Stimulated activated CD4-positive, alpha-beta T cell treated with anti-CD3 and anti-CD28 coated beads, Interleukin-1b, Interleukin-23, amount 100 ng/mL, for 1 hour (primary cell): ENCODE measurements around the gene RELN.

Source experiments
- DNase-seq, 2 donors: peaks; one replicate each; pipeline ENCODE4 v3.0.0-alpha.2; 2020; ENCODE audit warnings: low read depth in 2 of 2

Gene RELN

DNA sequence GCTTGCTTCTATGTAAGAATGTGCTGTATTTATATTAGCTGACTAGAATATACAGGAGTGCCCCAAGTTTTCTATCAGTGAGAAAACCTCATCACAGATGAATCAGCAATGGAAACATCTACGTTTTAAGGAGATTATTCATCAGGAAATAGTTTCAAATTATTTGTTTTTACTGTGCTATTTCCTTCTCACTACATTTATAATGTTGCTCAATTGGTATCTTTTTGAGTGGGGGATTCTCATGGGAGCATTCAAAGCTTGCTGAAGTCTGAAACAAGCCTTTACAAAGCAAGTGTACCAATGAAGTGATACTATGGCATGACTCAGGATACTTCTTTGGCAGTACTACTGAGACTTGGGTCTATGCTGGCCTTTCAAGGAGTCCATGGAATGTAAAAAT, 352.4 kb downstream of the RELN start:
- DNase-seq = no peak

DNA sequence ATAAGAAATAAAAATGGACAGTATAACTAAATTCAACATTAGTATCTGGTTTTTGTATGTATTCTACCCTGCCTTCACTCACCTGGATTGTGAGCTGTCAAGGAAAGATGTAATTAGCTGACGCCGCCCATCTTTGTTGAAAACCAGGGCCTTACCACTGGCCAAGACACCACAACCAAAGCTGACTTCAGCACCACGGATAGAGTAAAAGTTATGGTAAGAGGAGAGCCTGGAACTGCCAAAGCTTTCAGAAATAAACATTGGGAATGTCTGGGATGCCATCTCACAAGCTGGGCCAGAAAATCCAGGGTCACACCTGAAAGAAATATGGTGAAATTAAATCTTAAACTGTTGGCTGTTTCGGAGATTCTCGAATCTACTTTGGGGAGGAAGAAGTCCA, 353.3 kb downstream of the RELN start:
- no peak for DNase-seq

GRCh38 chr7:103632972-103633371, 356.5 kb downstream of the RELN start:
- DNase-seq = no peak

DNA sequence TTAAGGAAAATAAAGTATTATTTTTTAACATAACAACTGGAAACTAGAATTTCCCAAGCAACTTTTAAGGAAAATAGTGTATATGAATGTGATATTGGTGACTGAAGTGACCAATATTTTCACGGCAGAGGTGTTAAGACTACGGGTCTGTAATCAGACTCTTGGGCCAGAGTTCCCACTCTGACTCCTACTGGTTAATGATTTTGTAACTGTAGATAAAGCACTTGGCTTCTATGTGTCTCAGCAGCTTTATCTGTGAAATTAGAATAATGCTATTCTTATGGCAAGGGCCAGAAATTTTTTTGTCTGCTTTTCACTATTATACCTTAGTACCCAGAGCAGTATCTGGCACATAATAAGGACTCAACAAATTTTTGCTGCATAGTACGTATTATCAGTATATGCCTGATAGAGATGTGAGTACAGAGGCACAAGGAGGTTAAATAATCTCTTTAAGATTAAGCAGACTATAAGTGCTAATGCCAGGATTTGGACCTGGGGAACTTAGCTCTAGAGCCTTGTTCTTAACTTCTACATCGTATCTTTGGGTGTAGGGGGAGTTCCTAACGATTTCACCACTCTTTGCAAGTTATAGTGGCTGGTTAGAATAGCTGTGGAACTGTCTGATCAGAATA, 357.3 kb downstream of the RELN start:
- no peak for DNase-seq

- DNase-seq = no peak
Measured at GRCh38 chr7:103630318-103630717, 359.1 kb downstream of the RELN start.

GRCh38 chr7:103628742-103629141, 360.7 kb downstream of the RELN start:
- DNase-seq = no peak

GRCh38 chr7:103626776-103627175, 362.7 kb downstream of the RELN start:
- no peak for DNase-seq

DNA sequence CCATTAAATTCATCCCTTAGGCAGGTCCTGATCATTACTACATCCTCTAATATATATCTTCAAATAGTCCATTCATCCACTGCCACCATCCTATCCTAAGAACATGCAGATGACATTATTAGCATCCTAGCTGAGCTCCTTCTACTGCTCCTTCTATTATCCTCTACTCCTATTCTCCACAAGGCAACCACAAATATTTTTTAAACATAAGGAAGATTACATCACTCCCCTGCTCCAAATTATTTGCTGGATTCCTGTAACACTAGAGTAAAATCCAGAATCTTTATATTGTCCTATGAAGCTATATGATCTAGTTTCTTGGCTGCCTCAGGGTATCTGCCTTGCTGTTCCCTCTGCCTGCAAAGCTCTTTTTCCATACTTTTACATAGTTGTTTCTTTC, 367.2 kb downstream of the RELN start:
- DNase-seq = no peak

GRCh38 chr7:103613655-103614642, 375.5 kb downstream of the RELN start:
- no peak for DNase-seq

- DNase-seq = no peak
Measured at GRCh38 chr7:103609778-103610177, 379.7 kb downstream of the RELN start.

- DNase-seq = no peak
Measured at GRCh38 chr7:103605640-103606039, 383.8 kb downstream of the RELN start.

DNA sequence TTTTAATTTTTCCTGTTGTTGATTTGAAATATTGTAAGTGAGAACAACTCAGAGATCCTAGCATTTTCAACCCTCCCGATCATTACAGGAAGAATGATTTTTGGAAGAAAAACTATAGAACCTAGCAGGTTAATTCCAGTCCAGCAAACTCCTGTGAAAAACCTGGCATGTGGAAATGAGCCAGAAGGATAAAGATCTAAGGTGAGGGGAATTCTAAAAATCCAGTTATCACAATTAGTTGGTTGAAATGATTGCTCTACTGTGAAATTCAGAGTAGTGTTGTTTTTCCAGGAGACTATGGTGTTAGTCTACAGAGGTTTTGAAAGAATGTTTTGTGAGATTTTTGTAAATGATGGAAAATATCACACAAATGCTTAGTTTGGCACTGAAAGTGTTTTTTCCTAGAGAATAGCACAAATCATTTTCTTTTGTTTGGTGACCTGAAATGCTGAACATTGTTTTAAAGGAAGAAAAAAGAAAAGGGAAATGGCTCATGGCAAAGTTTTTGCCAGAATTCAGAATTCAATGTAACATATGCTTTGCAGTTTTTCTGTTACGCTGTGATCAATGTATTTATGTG, 391.0 kb downstream of the RELN start:
- DNase-seq = no peak

DNA sequence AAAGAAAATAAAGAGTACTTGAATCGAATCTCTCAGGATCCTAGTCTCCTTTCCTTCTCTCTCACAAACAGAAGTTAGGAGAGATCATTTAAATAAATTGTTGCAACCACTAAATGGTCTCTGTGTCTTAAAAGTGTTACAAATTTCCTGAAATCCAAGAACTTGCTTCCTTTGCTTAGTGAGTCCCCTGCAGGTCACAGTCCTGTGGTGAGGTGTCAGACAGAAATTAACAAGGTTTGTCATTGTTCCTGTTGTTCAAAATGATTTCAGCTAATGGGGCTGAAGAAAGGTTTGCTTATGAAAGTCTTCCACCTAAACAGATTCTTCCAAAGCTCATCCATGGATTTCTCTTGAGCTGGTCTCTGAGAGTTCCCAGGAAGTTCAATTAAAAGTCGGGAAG, 391.9 kb downstream of the RELN start:
- no peak for DNase-seq

- DNase-seq = no peak
Measured at GRCh38 chr7:103594186-103594585, 395.3 kb downstream of the RELN start.

DNA sequence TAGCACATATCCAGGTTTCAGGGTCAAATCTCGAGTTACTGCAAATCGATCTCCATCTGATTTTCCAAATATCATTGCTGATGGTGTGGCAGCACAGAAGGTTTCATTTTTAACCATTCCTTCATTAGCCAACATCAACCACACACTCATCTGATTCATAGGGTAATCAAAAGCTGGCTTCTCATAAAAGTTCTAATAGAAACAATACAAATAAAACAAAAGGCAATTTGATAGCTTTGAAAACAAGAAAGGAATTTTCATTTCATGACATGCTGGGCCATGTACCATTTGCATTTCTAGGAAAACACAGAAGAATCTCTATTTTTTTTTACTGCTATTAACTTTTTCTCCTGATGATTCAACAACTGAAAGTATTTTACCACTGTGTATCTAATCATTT, 395.8 kb downstream of the RELN start:
- DNase-seq = no peak

- DNase-seq = no peak
Measured at GRCh38 chr7:103592844-103593243, 396.6 kb downstream of the RELN start.

GRCh38 chr7:103592187-103592586, 397.3 kb downstream of the RELN start:
- DNase-seq = no peak

- no peak for DNase-seq
Measured at GRCh38 chr7:103580031-103580430, 409.4 kb downstream of the RELN start.

GRCh38 chr7:103577059-103577458, 412.4 kb downstream of the RELN start:
- DNase-seq = no peak

DNA sequence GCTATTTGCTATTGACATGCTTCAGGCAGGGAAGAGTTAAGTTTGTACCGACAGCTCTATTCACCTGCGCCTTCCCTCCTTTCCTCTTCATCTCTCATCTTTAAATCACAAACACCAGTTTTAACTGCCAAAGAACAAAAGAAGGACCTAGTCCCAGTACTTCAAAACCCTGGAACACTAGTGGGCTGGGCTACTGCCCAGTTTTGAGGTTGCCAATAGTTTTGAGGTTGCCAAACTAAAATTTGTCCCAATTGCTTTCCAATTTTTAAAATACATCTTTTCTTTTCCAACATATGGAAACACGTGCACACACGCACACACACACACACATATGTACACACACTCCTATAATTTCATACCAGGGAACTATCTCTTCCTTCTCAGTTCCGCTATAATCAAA, 412.8 kb downstream of the RELN start:
- no peak for DNase-seq

GRCh38 chr7:103574576-103574975, 414.9 kb downstream of the RELN start:
- no peak for DNase-seq

DNA sequence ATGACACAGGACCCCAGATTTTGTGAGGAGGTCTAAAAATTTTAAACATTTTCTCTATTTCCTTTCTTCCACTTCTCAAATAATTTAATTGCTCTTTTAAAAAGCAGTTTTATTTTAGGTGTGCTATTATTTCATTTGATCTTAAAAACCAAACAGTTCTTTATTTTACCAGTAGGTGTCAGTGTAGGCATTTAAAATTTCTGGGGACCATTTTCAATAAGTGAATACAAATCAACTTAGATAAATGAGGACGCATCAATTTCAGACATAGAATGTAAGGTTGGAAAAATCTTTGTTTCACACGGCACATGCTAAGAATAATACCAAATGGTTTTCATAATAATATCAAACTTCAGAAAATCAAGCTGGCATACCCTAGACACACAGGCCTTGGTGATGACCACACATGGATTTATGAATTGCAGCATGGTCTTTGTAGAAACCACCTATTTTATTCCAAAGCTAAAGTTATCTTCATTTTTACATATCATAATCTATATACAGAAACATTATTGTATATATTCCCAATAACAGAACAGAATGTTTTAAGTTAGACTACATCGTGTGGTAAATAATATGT, 415.9 kb downstream of the RELN start:
- DNase-seq = no peak
